ENCODE data around the gene BCAS3.

DNA sequence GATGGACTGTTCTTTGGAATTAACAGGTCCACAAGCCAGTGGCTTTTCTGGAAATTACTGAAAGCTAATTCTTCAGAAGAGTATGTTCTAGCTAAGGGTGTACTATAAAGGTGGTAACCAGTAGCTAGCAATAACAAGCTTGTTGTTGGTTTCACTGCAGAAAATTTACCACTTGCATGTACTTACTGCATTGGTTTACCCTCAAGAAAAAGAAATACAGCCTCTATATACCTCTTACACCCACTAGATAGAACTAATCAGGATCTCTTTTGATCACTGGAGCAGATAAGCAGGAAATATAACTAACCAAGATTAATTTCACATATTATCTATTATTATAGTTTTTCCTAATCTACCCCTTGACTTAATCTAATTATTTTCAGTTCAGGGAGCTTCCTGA lies 537.1 kb downstream of the BCAS3 start:
- TF ChIP-seq, protein P1, sequence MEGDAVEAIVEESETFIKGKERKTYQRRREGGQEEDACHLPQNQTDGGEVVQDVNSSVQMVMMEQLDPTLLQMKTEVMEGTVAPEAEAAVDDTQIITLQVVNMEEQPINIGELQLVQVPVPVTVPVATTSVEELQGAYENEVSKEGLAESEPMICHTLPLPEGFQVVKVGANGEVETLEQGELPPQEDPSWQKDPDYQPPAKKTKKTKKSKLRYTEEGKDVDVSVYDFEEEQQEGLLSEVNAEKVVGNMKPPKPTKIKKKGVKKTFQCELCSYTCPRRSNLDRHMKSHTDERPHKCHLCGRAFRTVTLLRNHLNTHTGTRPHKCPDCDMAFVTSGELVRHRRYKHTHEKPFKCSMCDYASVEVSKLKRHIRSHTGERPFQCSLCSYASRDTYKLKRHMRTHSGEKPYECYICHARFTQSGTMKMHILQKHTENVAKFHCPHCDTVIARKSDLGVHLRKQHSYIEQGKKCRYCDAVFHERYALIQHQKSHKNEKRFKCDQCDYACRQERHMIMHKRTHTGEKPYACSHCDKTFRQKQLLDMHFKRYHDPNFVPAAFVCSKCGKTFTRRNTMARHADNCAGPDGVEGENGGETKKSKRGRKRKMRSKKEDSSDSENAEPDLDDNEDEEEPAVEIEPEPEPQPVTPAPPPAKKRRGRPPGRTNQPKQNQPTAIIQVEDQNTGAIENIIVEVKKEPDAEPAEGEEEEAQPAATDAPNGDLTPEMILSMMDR (IDR thresholded peaks at IDR 0.05) = no peak
- TF ChIP-seq POLR2A (IDR thresholded peaks at IDR 0.05) = no peak

Measured in heart left ventricle (tissue), 13 donors.